H1 (cell line): ENCODE results near the gene XIRP1. TPM values are rescaled to one million over a fixed set of nuclear protein-coding genes. Genes with fewer than 3 reads are reported as not detected.

ENCODE experiments used
- CREB1 ChIP-seq: IDR thresholded peaks from 2 replicates; pipeline ENCODE4 v1.6.1; 2012; ENCODE audit warnings: inconsistent platforms
- CTBP2 ChIP-seq: IDR thresholded peaks from 2 replicates; pipeline ENCODE4 v1.7.0; 2011; ENCODE audit warnings: borderline replicate concordance, mild to moderate bottlenecking, moderate library complexity, mixed read lengths, low read length; ENCODE audit not compliant: insufficient read depth, insufficient read length
- EP300 ChIP-seq, 2 experiments: IDR thresholded peaks; 1 replicate in 1 of 2; 2 replicates in 1 of 2; pipeline ENCODE4 v1.6.1; 2011 to 2012; ENCODE audit warnings: low read depth in 2 of 2, low read length in 2 of 2, mild to moderate bottlenecking in 2 of 2, borderline replicate concordance in 1 of 2, inconsistent platforms in 1 of 2, moderate library complexity in 1 of 2
- KDM5A ChIP-seq: fragments of 200-600 bp; IDR thresholded peaks from 2 replicates; pipeline ENCODE4 v1.7.1; 2012; ENCODE audit warnings: mild to moderate bottlenecking, low read length, inconsistent platforms, mixed read lengths
- MAFK ChIP-seq: IDR thresholded peaks from 2 replicates; pipeline ENCODE4 v1.6.1; 2012; ENCODE audit warnings: low read depth, mild to moderate bottlenecking, improper control_type of control experiment, low read length
- MAX ChIP-seq: IDR thresholded peaks from 2 replicates; pipeline ENCODE4 v1.6.1; 2012; ENCODE audit warnings: inconsistent platforms
- POLR2AphosphoS5 ChIP-seq: IDR thresholded peaks from 2 replicates; pipeline ENCODE4 v1.6.1; 2011; ENCODE audit warnings: low read depth, low read length
- TBP ChIP-seq: IDR thresholded peaks from 2 replicates; pipeline ENCODE4 v1.6.1; 2011; ENCODE audit warnings: low read depth, low read length, improper control_type of control experiment
- polyA plus RNA-seq, 7 experiments: library from polyadenylated mRNA; depleted of rRNA in 3 of 7; stranded (reverse) in 5 of 7; unstranded in 2 of 7; fragments of >200 nt in 5 of 7; fragments of 200-250 nt in 2 of 7; gene quantifications; 1 replicate in 5 of 7; 2 replicates in 1 of 7; 4 replicates in 1 of 7; pipeline versions ENCODE4 v1.2.1 to v1.2.3, GENCODE V29; 2011 to 2013; ENCODE audit warnings: missing spikeins in 2 of 7, mixed read lengths in 2 of 7
- total RNA-seq: library from RNA; stranded (reverse); fragmentation: NEBNext Ultra II Directional; extraction: Animal tissue kit (Norgen Biotek cat#: 25700); gene quantifications from 2 replicates; pipeline ENCODE4 v1.2.1, GENCODE V29; 2021

Gene XIRP1
- total and polyA plus RNA-seq, 2 of the 8 experiments (the other 6 are each of a cell fraction or from before 2014, with no cell fraction given), result not detected

GRCh38 chr3:39203860-39204259 lies 11.5 kb upstream of the XIRP1 start (continued):
- TF ChIP-seq MAFK (no peak), TBP (no peak), CTBP2 (no peak), MAX (no peak), CREB1 (no peak), KDM5A (no peak), POLR2AphosphoS5 (no peak), EP300 (IDR thresholded peaks at IDR 0.05; ENCODE audit: borderline replicate concordance in 1 of 2, low read depth in 2 of 2, low read length in 2 of 2) (no peak)
